ENCODE data around the gene ATG3.
"Not testable (repeated sequence)": the region's sequence is repeated elsewhere in the genome, so short reads cannot be mapped to it uniquely, and the experiment has no call there.

The ATG3 gene

DNA sequence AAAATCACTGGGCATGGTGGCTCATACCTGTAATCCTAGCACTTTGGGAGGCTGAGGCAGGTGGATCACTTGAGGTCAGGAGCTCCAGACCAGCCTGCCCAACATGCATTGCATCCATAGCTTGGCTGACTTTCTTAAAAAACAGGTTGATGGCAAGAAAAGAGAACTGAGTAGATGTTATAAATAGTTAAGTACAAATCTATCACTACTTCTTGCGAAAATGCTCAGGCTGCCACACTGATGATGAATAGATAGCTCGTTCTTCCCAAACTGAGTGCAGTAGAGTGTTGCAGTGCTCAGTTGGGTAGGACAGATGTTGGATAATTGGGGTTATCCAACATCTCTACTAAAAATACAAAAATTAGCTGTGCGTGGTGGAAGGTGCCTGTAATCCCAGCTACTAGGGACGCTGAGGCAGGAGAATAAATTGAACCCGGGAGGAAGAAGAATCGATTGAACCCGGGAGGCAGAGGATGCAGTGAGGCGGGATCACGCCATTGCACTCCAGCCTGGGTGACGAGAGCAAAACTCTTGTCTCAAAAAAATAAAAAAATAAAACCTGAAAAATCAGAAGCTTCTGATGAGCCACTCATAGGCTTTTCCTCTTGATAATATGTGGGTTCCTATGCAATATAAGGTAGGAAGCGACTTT is 63.7 kb downstream of the ATG3 start:
- DNase-seq = no peak

DNA sequence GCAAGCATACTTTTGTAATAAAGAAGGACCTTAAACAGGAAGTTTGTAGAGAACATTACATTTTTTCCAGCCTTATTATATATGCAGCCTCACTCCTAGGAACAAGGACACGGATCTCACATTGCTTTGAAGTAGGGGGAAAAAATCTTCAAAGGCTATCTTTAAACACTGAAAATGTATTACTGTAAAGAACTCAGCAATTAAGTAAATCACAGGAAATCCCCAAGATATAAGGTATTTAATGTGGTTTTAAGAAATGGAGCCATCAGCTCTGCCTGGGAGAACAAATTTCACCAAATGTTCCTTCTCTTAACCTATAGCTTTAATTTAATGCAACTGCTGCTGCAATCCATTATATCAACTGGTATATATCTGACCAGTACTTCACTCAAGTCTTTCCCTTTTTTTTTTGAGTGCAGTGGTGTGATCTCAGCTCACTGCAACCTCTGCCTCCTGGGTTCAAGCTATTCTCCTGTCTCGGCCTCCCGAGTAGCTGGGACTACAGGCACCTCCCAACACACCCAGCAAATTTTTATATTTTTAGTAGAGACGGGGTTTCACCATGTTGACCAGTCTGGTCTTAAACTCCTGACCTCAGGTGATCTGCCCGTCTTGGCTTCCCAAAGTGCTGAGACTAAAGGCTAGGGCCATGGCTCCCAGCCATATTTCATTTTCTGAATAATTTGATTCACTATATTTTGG is 65.2 kb downstream of the ATG3 start:
- no peak for DNase-seq

DNA sequence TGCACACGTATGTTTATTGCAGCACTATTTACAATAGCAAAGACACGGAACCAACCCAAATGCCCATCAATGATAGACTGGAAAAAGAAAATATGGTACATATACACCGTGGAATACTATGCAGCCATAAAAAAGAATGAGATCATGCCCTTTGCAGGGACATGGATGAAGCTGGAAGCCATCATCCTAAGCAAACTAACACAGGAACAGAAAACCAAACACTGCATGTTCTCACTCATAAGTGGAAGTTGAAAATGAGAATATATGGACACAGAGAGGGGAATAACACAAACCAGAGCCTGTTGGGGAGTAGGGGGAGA is 67.4 kb downstream of the ATG3 start:
- DNase-seq = not testable (repeated sequence)

DNA sequence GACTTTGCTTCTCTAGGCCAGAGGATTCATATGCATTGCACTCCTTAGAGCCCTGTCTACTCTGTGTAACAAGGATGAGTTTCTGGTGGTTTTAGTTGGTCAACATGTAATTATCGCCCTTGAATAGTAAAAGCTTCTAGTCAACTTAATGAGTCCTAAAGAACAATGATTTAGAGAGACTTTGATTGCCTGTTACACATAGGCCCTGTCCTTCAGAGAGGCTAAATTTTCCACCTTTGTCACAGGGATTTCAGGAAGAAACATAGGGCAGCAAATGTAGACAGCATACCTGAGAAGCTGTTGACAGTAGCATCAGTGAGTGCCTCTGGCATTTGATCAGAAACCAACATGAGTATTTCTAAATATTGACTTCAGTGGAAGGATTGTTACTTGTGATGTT is 69.6 kb downstream of the ATG3 start:
- DNase-seq = no peak

DNA sequence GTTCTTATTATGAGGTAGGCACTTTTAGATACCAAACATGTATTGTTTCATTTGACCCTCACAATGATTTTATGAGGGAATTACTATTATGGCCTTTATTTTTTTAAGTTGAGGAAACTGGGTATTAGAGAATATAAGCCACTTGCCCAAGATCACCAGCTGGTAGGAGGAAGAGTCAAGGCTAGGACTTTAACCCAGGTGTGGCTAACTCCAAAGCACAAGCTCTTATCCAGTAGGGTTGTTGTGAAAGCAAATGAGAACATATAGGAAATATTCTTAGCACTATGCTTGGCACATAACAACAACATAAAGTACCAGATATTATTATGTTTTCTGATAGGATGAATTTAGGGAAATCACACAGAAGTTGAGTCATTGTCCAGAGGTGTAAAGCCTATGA is 70.4 kb downstream of the ATG3 start:
- no peak for DNase-seq

DNA sequence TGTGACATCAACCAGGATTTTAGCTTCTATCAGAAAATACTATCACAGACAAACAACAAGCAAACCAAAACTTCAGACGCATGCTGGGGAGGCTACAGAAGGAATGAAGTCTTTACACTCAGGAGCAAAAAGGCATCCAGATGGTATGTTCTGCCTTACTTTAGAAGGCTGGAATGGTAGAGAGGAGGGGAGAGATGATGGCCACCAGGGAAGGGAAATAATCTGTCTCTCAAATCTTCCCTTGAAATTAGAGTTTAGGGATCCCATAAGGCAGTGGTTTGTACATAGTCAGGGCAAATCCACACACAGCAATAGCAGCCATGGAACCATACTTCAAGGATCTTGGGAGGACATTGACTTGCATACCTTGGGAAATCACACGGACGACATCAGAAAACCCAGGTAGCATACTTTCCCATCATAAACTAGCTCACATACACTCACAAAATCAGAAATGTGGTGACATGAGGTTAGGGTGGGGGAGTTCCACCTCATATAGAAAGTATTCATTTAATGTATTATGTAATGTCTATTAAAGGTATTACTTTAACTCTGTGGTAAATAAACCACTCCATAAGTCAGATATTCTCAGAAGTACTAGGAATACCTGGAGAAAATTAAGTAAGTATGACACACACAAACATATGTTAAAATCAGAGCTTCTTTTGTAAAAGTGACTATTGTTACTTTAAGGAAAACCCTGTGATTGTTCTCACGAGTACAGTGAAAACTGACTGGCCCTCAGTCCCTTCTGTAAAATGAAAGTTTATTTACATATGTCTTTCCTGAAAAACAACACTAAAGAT is 71.9 kb downstream of the ATG3 start:
- DNase-seq = no peak

DNA sequence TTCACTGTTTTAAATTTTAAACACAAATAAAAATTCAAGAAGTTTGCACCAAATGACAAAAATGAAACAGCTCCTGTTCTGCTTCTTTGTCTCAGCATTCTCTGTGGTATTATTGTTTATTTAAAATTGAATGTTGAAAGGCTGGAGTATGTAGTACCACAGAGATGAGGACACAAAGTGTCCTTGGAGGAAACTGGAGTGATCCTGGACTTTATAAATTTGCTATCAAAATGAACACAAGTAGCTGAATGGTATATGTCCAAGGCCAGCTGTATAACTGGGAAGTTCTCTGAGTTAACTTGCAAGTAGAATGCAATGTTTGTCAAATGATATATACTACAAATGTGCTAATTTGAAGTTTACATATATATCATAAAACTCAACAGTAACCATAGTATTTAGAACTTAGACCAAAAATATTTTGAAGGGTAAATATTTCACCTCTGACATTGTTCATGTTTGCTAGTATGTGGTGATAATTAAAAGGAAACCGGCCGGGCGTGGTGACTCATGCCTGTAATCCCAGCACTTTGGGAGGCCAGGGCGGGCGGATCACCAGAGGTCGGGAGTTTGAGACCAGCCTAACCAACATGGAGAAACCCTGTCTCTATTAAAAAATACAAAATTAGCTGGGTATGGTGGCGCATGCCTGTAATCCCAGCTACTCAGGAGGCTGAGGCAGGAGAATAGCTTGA is 74.8 kb downstream of the ATG3 start:
- no peak for DNase-seq

DNA sequence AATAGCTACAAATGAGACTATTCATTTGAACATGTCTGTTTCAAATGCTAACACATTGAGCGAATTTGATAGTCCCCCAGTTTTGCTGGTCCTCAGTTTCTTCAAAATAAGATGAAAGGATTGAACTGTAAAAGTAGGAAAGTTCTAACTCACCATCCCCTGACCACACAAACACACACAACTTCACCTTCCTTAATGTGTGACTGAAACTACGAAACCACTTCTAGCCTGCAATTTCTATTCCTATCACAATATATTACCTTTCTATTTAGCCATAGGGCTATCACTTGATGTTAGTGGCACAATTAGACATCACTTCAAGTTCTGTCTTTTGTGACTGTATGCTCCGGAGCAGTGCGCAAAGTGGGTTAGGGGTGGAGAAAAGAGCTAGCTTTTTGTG is 77.4 kb downstream of the ATG3 start:
- DNase-seq = no peak

DNA sequence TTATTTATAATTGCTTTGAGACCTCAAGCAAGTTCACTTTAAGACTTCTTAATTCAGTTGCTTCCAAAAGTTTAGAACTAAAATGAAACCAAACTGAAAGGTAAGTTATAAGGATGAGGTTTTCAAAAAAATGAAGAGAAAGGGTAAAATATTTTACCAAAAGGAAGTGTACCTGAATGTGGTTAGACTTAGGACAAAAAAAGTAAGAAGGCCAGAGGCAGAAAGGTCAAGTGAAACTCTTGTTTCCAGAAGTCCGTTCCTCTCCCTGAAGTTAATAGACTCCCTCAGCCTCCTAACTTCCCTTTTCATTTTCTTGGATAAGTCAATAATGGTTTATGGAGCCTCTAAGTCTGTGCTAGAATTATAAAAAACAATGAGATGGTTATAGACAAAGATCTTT is 79.1 kb downstream of the ATG3 start:
- no peak for DNase-seq
